DMS153 (cell line): Measurements from ENCODE around the gene EDAR.

Source experiments
- DNase-seq: peaks from one replicate; lab custom pipeline; 2025; lab: John Stamatoyannopoulos, UW

EDAR gene

DNA sequence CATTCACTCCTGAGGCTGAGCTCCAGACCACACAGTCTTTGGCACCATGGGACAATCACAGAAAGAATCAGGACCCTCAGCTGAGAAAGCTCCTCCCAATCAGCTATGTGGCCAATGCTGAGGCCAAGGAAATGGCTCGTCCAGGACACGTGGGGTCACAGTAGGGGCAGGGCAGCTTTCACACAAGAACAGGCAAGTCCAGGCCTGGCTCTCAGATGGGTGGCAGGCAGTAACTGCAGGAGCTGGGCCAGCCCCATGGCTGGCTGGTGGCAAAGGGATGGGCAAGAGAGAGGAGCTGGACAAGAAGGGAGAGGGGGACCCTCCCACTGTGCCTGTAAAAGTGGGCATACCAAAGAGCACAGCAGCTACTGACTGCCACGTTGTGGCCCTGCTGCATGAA is 12.2 kb upstream of the EDAR start:
- DNase-seq: no peak

DNA sequence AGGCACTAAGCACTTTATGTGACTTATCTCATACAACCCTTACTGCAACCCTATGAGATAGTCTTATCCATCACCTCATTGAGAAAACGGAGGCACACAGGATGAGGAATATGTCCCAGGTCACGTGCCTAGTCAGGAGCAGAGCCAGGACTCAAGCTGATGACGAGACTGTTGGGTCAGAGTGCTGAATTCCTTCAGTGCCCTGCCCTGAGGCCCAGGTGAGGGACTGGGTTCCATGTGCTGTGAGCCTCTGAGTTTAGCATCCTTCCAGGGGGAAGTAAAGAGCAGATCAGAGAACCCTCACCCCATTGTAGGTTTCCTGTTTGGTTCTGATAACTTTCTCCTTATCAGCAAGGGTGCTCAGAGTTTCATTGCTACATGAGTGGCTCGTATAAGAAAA is 11.7 kb upstream of the EDAR start:
- no peak for DNase-seq

DNA sequence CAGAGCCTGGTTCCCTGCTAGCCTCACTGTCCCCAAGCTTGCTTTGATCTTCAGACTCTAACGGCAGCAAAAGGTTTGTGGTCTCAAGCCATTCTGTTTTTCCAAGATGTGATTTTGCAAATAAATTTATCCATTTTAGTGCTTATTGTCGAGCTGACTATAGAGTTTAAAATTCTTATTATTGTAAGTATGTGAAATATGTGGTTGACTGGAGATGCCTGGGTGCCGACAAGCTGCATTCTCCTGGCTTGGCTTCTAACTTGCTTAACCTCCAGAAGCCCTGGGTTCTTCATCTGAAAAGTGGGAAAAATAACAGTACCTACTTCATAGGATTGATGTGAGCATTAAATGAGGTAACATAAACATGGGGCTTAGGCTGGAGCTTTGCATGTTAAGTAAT is 9.9 kb upstream of the EDAR start:
- DNase-seq: no peak

DNA sequence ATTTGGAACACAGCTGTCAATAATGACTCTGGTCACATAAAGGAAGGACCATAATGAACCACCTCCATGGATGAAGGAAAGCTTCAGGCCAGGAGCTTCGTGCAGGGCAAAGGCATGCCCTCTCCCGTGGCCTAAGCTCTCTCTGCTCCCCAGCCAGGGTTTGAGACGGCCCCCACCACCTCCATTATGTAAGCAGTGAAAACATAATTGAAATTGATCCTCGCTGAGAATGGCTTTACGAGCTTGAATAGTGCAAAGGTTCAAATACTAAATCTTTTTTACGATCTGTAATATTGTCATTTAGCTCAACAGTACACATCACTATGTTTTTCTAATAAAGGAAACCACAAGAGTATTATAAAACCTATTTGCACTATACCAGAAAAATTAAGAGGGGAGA is 5.2 kb upstream of the EDAR start:
- DNase-seq: no peak

DNA sequence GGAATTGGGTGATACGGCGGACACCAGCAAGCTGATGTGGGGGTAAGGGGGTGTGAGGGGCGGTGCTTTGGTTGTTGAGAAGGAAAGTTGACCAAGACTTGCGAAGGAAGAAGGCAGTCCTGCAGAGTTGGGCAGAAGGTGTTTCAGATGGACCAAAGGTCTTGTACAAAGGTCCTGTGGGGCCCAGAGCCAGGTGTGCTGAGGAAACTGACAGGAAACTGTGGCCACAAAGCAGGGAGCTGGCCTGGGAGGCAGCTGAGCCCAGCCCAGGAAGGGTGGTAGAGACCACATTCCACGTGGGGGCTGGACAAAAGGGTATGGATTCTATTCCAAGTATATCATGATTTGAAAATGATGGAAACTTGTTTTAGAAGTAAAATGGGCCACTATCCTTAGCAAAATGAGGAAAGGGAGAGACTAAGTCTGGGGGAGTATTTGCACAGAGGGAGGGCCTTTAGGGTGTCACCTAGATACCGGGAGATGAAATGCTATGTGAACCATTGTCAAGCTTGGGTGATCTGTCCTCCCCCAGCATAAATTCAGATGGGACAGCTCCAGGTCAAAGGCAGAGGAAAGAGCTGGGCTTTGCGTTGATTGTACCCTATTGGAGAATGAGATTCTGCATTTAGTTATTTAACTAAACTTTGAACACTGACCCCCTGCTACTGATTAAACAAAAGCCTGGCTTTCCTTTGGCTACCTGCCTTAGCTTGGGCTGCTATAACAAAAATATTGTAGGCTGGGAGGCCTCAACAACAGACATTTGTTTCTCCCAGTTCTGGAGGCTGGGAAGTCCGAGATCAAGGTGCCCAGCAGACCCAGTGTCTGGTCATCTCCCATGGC is 4.3 kb upstream of the EDAR start:
- DNase-seq: no peak

DNA sequence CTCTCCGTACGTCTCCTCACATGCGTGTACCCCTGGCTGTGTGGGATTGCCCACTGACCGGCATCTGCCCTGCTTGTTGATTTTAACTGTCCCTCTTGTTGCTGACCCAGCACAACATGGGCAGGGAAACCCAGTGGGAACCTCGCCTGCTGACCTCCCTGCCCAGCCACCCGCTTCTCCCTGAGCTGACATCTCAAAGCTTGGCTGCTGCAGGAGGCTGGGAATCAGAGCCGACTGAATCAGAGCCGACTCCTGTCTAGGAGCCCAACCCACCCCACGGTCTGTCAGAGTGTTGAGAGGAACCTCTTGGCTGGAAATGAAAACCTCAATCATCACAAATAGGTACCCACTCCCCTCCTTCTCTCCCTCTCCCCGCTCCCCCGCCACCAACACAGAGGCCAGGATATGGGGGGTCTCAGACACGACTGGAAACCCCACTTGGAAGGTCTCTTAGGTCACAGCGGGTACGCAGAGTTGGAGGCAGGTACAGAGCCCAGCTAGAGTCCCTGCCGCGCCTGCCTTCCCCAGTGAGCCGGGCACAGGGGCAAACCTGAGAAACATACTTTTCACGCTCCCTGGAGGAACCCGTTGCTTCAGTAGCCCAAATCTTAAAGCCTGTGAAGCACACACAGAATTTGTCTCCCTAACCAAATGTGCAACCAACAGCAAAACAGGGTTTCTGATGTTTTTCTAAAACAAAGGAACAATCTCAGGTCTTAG is 784 bp downstream of the EDAR start:
- DNase-seq: no peak

DNA sequence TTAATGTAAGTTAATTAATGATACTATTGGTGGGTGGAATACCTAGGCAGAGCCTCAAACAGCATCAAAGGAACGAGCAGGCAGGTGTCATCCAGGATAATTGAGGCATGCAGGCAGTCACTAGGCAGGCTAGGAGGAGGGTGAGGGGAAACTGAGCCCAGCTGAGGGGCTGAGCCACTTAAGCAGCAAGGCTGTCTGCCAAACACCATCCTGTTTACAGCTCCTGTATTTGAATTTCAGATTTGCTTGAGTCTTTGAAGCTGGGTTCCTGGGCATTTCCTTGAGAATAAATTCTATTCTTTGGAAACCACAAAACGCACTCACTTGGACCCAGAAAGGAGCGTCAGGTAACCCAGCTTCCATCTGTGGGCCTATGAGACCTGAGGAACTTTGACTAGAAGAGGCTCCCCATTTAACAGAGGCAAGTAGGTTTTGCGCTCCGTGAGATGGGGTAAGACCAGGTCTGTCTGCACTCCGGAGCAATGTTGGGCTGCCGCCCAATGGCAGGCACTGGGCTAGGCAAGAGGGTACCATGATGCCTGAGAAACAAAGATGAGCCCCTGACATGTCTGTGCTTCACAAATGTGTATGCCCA is 2.0 kb downstream of the EDAR start:
- DNase-seq: no peak

DNA sequence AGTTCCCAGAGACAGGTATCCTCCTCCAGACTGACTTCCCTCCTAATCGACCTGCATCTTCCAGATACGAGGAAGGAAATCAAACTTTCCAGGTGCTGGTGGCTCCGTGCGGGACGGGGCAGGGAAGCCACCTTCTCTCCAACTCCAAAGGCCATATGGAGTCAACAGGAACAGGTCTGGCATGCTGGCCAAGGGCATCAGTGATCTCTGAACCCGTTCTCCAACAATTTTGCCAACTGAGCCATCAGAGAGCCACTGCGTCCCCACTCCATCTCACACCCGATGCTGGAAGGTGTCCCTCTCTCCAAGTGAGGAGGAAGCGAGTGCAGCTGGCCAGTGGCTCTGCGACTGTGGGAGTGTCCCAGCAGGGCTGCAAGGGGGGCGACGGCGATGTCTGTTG is 5.4 kb downstream of the EDAR start:
- no peak for DNase-seq

DNA sequence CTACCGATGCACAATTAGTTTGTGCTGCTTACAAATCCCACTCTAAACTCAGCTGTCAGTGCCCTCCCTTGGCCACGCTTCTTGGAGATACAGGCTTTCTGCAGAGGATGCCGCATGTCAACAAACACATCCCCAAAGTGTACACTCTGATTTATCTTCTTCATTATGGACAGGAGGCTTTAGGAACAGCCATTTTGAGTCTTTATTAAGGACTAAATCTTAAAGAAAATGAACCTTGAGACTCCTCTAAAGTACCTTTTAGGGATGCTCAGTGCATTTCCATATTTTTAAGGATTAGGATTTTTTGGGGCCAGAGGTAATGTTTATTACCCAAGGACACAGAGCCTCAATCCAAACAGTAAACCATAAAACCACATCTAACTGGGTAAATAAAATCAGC is 6.0 kb downstream of the EDAR start:
- DNase-seq: no peak

DNA sequence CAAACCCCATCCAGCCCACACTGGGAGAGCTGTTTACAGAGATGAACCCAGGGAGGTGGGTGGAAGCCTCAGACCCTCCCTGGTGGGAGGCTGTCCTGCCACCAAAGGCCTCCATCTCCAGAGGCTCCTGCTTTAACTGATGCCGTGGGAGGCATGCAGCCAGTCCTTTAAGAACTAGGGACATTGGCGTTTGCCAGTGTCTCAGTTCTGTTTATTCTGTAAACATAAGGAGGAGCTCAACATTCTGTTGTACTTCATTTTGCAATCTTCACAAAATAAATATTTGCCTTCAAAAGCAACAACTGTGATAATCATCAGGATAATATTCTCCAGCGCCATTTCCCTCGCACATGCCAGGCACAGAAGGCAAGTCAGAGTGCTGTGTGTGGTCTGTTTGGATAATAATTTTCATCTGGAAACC is 6.8 kb downstream of the EDAR start:
- no peak for DNase-seq

DNA sequence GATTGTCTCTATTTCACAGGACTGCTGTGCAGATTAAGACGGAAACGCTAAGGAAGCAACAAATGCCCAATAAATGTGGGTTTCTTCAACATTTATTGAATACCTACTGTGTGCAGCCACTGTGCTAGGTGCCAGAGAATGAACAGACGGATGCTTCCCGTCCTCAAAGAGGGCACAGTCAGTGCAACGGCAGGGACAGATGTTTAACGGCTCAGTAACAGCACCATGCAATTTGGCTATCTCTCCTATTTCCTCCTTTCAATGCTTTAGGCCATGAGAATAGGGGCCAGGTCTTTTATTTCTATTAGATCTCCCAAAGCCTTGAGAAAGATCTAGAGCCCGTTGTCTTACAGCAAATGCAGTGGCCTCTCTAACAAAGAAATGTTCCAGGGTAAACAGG is 7.2 kb downstream of the EDAR start:
- DNase-seq: no peak

DNA sequence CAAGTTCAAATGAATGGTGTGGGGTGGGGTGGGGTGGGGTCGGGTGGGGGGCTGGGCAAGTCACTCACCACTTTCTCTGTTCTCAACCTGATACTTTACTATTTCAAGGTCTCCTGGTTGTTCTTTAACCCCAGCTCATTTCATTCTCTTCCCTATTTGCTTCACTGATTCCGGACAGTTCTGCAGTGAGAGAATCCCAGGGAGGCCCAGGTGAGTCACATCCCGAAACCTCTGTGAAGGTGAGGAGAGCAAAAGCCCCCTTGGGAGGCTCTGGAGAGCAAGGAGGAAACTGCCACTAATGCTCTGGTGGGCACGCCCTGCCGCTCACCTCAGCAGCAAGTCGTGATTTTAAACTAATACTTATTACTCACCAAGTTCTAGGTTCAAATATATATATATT is 8.9 kb downstream of the EDAR start:
- no peak for DNase-seq

DNA sequence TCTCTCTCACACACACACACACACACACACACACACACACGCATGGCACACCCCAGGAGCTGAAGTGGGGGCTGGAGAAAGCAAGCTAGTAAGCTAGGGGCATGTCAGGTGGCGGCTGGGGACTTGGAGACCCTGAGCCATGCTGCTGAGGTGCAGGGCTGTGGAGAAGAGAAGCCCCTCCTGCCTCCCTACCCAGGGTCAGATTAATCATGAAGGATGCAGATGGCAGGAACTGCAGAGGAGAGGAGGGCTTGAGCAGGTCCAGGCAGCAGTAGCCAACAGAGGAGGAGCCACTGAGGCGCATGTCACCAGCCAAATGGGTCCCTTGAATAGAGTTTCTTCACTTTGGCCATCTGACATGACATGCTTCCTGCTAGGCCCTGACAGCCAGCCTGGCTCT is 9.6 kb downstream of the EDAR start:
- no peak for DNase-seq

DNA sequence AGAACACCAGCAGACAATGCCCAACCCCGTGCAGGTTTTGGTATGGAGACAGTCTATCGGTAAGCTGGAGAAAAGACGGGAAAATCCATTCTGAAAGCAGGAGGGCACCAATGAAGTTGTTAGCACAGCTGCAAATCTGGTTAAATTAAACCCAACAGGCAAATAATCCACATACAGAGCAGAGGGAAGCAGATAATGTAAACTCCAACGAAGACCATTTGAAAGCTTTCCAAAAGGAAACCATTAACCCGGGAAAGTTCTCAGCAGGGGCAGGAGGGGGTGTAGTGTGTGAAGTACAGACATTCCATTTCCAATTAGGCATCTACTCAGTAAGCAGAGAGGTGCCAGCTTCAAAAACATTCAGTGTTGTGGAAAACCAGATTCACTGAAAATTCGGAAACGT is 10.3 kb downstream of the EDAR start:
- DNase-seq: no peak

DNA sequence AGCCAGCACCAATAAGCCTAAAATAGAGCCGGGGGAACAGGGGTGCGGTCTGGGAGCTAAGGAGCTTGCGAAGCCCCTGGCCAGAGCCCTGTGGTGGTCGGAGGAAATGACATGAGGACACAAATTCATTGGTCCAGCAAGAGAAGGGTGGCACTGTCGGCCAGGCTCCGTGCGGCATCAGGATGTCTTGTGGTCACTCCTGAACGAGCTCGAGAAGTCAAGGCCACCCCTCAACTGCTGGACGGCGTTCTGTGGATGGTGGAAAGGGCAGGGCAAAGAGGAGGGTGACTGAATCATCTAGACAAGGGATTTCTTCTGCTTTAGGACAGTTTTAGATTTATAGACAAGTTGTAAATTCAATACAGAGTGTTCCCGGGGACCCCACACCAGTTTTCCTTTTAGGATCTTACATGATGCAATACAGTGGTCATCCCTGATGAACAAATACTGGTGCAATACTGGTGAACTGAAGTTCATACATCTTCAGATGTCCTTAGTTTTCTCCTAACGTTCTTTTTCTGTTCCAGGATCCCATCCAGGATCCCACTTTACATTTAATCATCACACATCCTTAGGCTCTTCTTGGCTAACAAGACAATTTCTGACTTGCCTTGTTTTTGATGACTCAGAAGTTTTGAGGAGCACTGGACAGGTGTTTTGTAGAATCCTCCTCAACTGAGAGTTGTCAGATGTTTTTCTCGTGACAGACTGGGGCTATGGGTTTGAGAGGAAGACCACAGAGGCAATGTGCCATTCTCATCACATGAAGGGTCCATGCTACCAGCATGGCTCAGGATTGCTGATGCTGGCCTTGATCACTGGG is 13.2 kb downstream of the EDAR start:
- DNase-seq: no peak

DNA sequence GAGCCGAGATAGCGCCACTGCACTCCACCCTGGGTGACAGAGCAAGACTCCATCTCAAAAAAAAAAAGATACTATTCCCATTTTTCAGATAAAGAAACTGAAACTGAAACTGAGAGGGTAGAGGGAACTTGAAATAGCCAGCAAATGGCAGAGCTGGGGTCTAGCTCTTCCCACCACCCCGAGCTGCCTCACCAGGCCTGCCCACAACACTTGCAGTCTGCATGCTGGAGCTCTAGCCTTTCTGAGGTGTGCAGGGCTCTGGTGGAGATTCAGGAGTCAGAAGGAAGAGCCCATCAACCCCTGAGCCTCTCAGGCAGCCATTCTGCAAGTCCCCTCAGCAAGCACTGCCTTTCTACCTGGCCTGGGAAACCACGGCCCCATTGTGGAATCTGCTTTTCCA is 14.3 kb downstream of the EDAR start:
- DNase-seq: no peak

DNA sequence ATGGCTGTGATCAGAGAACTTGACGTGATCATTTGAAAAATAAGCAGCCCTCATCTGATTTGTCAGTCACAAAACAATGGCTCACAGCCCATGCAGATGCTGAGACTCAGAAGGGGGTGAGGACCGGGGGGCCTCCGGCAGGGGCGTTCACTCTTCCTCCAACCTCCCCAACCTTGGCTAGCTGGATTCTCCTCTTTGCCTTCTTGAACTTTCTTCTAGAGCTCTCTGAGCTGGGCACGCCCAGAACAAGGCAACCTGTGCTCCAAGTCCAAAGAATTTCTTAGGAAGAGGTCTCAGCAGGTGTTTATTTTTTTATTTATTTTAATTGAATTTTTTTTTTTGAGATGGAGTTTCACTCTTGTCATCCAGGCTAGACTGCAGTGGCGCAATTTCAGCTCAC is 16.4 kb downstream of the EDAR start:
- no peak for DNase-seq

DNA sequence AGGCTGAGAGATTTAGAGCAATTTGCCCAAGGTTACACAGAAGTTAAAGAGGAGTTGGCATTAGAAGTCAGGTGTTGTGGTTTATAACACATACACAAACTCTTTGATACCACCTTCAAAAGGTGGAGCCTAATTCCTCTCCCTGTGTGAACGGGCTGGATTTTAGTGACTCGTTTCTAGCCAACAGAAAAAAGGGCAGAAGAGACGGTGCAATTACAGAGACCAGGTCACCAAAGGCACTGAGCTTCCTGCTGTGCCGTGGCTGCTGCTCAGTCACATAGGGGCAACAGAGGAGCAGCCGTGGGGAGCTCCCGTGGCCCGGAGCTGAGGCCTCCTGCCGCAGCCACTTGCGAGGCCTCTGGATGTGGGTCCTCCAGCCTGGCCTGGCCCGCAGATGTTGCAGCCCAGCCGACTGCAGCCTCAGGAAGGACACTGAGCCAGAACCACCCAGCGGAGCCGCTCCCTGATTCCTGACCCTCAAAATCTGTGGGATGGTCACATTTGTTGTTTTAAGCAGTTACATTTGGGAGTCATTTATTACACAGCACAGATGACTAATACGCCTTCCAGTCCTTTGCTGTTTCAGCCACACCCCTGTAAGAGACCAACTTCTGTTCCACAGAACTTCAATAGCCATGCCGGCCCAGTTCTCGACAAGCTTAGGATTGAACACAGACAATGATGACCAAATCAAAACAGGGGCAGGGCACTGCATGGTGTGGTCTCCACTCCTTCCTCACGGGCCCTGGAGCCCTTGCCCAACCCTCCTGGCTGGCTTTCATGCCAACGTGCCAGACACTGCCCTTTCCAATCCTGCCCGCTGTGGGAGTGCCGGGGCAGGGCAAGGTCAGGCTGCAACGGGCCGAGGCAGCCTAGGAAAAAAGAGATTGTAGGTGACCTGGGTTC is 17.1 kb downstream of the EDAR start:
- DNase-seq: no peak

DNA sequence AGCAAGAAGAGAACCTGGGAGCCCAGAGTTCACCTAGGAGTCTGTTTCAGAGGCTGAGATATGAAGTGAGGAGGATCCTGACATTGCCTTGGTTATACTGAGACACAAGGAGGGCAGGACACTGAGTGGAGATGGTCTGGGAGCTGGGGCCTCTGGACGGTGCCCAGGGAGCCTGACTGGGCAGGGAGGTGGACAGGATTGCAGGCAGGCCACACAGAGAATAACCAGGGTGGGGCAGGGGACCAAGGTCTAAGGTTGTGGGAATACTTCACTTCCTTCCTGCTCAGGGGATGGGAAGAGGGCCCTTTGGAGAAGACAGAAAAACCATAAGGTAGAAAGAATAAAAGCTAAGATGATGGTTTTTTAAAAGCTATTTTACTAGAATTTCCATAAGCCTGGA is 18.7 kb downstream of the EDAR start:
- DNase-seq: no peak

DNA sequence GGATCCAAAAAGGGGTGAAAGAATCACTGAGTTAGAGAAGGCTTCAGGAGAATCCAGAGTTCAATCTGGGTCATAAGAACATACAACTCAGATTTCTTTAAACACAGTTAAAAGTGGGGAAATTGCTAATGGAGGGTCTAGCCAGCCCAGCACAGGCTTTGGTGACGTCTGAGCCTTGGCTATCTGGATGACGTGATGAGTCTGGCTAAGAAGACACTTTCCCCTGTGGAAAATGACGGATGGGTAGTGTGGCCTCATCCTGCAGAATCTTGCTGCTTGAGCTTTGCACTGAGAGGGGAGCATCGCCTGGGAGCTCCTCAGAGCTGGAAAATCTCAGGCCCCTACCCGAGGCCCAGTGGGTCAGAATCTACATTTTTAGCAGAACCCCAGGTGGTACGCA is 19.2 kb downstream of the EDAR start:
- DNase-seq: no peak

DNA sequence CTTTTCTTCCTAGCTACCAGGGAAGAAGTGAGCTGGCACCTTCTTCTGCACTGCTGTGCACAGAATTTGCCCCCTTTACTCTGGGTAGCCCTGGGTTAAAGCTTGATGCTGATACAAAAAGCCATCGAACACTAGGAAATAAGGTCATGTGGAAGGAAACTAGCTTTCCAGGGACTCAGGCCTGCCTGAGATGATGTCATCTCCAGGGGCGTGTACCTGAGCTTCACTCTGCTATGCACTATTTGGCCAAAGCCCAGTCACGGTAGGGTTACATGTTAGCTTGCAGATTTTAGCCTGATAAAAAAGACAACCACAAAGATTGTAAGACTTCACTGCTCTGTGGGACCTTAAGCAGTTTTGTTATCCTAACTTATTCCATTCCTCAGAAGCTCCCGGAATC is 20.4 kb downstream of the EDAR start:
- DNase-seq: no peak
